Measurements from ENCODE around the gene GSX2.
"Not testable (repeated sequence)": the region's sequence is repeated elsewhere in the genome, so short reads cannot be mapped to it uniquely, and the experiment has no call there.

GSX2 gene

GRCh38 chr4:54103190-54103574, 3.2 kb downstream of the GSX2 start:
- no peak for DNase-seq (ENCODE audit: low read depth)

GRCh38 chr4:54104907-54105306, 4.9 kb downstream of the GSX2 start:
- DNase-seq (ENCODE audit: low read depth), result no peak

GRCh38 chr4:54107951-54108748, 8.2 kb downstream of the GSX2 start:
- DNase-seq (ENCODE audit: low read depth), result no peak

GRCh38 chr4:54109241-54110018, 9.5 kb downstream of the GSX2 start:
- no peak for DNase-seq (ENCODE audit: low read depth)

- no peak for DNase-seq (ENCODE audit: low read depth)
Measured at GRCh38 chr4:54110019-54110416, 10.1 kb downstream of the GSX2 start.

GRCh38 chr4:54113206-54113605, 13.2 kb downstream of the GSX2 start:
- not testable (repeated sequence) for DNase-seq (ENCODE audit: low read depth)

GRCh38 chr4:54116246-54116645, 16.3 kb downstream of the GSX2 start:
- DNase-seq (ENCODE audit: low read depth), result not testable (repeated sequence)

GRCh38 chr4:54118850-54119589, 19.1 kb downstream of the GSX2 start:
- no peak for DNase-seq (ENCODE audit: low read depth)

GRCh38 chr4:54120518-54120917, 20.6 kb downstream of the GSX2 start:
- DNase-seq (ENCODE audit: low read depth), result no peak

- no peak for DNase-seq (ENCODE audit: low read depth)
Measured at GRCh38 chr4:54127660-54128059, 27.7 kb downstream of the GSX2 start.

- DNase-seq (ENCODE audit: low read depth), result not testable (repeated sequence)
Measured at GRCh38 chr4:54128694-54129093, 28.7 kb downstream of the GSX2 start.

- DNase-seq (ENCODE audit: low read depth), result no peak
Measured at GRCh38 chr4:54139332-54139731, 39.4 kb downstream of the GSX2 start.

- no peak for DNase-seq (ENCODE audit: low read depth)
Measured at GRCh38 chr4:54140287-54140686, 40.3 kb downstream of the GSX2 start.

- no peak for DNase-seq (ENCODE audit: low read depth)
Measured at GRCh38 chr4:54144199-54144598, 44.2 kb downstream of the GSX2 start.

- DNase-seq (ENCODE audit: low read depth), result peak; percentile 90
Measured at GRCh38 chr4:54144661-54145171, 44.8 kb downstream of the GSX2 start.

- DNase-seq (ENCODE audit: low read depth), result no peak
Measured at GRCh38 chr4:54146139-54146538, 46.2 kb downstream of the GSX2 start.

- DNase-seq (ENCODE audit: low read depth), result no peak
Measured at GRCh38 chr4:54149323-54149722, 49.4 kb downstream of the GSX2 start.
